Measurements from ENCODE around the gene RHOG. TPM values are rescaled to one million over a fixed set of nuclear protein-coding genes. Genes with fewer than 3 reads are reported as not detected.

The RHOG gene
- total RNA-seq, 1 experiment from 2014 or later, result 31.2 TPM

- peak; percentile 92 for DNase-seq
- intact Hi-C loops (cut with micrococcal nuclease; ENCODE audit: unreplicated experiment), result loop anchor here (2.0 kb wide), 1 partner anchor 45 kb away; the partner anchor contains the start of gene NUP98
- Mint-ChIP-seq H3K27ac (ENCODE audit: unreplicated experiment) (peak overlapping the region; percentile 47), H3K4me1 (ENCODE audit: low read depth, unreplicated experiment) (peaks cover 35% of the 10 kb centered on the region), H3K36me3 (ENCODE audit: insufficient read depth, unreplicated experiment) (peaks cover 30% of the 10 kb centered on the region), H3K27me3 (ENCODE audit: unreplicated experiment) (no peaks in the 10 kb centered on the region), H3K4me3 (ENCODE audit: low read depth, unreplicated experiment) (peak overlapping the region; percentile 94), H3K9me3 (ENCODE audit: low read depth, unreplicated experiment) (no peaks in the 10 kb centered on the region)
- peak; percentile 85 for TF ChIP-seq CTCF (IDR thresholded peaks at IDR 0.05; ENCODE audit: unreplicated experiment)
- CTCF ChIA-PET, result interaction anchor here (0.6 to 2.2 kb wide), 12 partner anchors 8 to 287 kb away, joined by 3 to 20 read pairs (median 6); partner anchors contain the start of genes PGAP2 and STIM1
- no TSS peak for BruUV-seq (replicated peaks)
These were observed 929 bp upstream of the RHOG start for GRCh38 chr11:3841426-3842350.

- CTCF ChIA-PET, result interaction anchor here (0.5 to 2.2 kb wide), 12 partner anchors 9 to 232 kb away, joined by 3 to 20 read pairs (median 5); partner anchors contain the start of genes PGAP2 and STIM1
- no TSS peak for BruUV-seq (replicated peaks)
- Mint-ChIP-seq H3K27me3 (ENCODE audit: unreplicated experiment) (no peaks in the 10 kb centered on the region), H3K36me3 (ENCODE audit: insufficient read depth, unreplicated experiment) (peaks cover 36% of the 10 kb centered on the region), H3K4me1 (ENCODE audit: low read depth, unreplicated experiment) (peaks cover 42% of the 10 kb centered on the region), H3K27ac (ENCODE audit: unreplicated experiment) (peak overlapping the region; percentile 1), H3K9me3 (ENCODE audit: low read depth, unreplicated experiment) (no peaks in the 10 kb centered on the region), H3K4me3 (ENCODE audit: low read depth, unreplicated experiment) (peak overlapping the region; percentile 94)
- intact Hi-C loops (cut with micrococcal nuclease; ENCODE audit: unreplicated experiment), result loop anchor here (2.0 kb wide), 1 partner anchor 43 kb away; the partner anchor contains the start of gene NUP98
- no peak for DNase-seq
- no peak for TF ChIP-seq CTCF (IDR thresholded peaks at IDR 0.05; ENCODE audit: unreplicated experiment)
These were observed 522 bp downstream of the RHOG start for GRCh38 chr11:3840004-3840869.

DNA sequence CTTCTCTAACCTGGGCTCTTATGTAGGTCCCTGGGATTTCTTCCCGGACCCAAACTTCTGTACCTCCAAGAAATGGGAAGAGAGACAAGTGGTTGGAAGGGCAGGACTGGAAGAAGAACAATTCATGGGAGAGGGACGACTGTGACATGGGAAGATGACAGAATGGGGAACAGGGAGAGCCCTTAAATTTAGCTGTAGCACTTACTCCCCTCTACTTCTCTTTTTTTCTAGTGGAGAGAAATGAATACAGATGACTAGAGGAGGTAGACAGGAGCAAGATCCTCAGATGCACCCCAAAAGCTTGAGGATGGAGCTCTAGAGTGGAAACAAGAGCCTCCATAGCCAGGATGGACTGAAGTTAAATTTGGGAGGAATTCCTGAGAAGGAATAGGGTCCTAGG lies 2.3 kb downstream of the RHOG start:
- H3K9me3 Mint-ChIP-seq (ENCODE audit: low read depth, unreplicated experiment), result no peaks in the 10 kb centered on the region
- H3K27me3 Mint-ChIP-seq (ENCODE audit: unreplicated experiment), result no peaks in the 10 kb centered on the region
- no TSS peak for BruUV-seq (replicated peaks)
- CTCF ChIA-PET, result interaction anchor here (1.2 kb wide), 1 partner anchor 18 kb away, joined by 3 read pairs; no protein-coding TSS in a partner anchor
- H3K36me3 Mint-ChIP-seq (ENCODE audit: insufficient read depth, unreplicated experiment), result peaks cover 38% of the 10 kb centered on the region
- intact Hi-C loops (cut with micrococcal nuclease; ENCODE audit: unreplicated experiment), result no loop called here
- no peak for DNase-seq
- no peak overlapping the region for H3K27ac Mint-ChIP-seq (ENCODE audit: unreplicated experiment)
- H3K4me3 Mint-ChIP-seq (ENCODE audit: low read depth, unreplicated experiment), result no peak overlapping the region
- H3K4me1 Mint-ChIP-seq (ENCODE audit: low read depth, unreplicated experiment), result peaks cover 49% of the 10 kb centered on the region
- TF ChIP-seq CTCF (IDR thresholded peaks at IDR 0.05; ENCODE audit: unreplicated experiment), result no peak

GRCh38 chr11:3837793-3838192 lies 3.0 kb downstream of the RHOG start:
- no peak for TF ChIP-seq CTCF (IDR thresholded peaks at IDR 0.05; ENCODE audit: unreplicated experiment)
- H3K4me1 Mint-ChIP-seq (ENCODE audit: low read depth, unreplicated experiment), result peaks cover 47% of the 10 kb centered on the region
- no peaks in the 10 kb centered on the region for H3K27me3 Mint-ChIP-seq (ENCODE audit: unreplicated experiment)
- no peak overlapping the region for H3K4me3 Mint-ChIP-seq (ENCODE audit: low read depth, unreplicated experiment)
- no peak overlapping the region for H3K27ac Mint-ChIP-seq (ENCODE audit: unreplicated experiment)
- peaks cover 38% of the 10 kb centered on the region for H3K36me3 Mint-ChIP-seq (ENCODE audit: insufficient read depth, unreplicated experiment)
- no peak for DNase-seq
- no TSS peak for BruUV-seq (replicated peaks)
- H3K9me3 Mint-ChIP-seq (ENCODE audit: low read depth, unreplicated experiment), result no peaks in the 10 kb centered on the region
- CTCF ChIA-PET, result interaction anchor here (1.2 kb wide), 1 partner anchor 17 kb away, joined by 3 read pairs; no protein-coding TSS in a partner anchor
- intact Hi-C loops (cut with micrococcal nuclease; ENCODE audit: unreplicated experiment), result no loop called here
